HG02759 (cell line): ENCODE measurements around the gene EVA1C.
"Not testable (repeated sequence)": the region's sequence is repeated elsewhere in the genome, so short reads cannot be mapped to it uniquely, and the experiment has no call there.

ENCODE experiments used
- ATAC-seq: cut with Tn5 transposase; IDR thresholded peaks from one replicate; pipeline ENCODE4 v1.9.1; 2021; ENCODE audit warnings: mild to moderate bottlenecking, moderate library complexity; ENCODE audit not compliant: unreplicated experiment

EVA1C gene

GRCh38 chr21:32494934-32495709 lies 82.6 kb downstream of the EVA1C start:
- ATAC-seq: no peak

DNA sequence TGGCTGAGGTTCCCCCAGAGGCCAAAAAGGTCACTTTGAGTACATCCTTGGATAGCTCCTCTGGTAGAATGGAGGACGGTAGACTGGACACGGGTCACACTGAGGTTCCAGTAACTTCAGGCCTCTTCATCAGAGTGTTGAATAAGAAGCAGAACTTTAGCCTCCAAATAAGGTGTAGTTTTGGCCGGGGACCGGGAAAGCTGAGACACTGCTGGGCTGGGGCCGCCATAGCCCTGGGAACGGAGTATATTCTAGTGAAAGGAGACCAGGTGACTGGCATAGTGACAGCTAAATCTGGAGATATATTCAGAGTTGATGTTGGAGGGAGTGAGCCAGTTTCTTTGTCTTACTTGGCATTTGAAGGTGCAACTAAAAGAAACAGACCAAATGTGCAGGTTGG lies 84.1 kb downstream of the EVA1C start:
- no peak for ATAC-seq

GRCh38 chr21:32499249-32500055 lies 86.9 kb downstream of the EVA1C start:
- ATAC-seq: no peak

DNA sequence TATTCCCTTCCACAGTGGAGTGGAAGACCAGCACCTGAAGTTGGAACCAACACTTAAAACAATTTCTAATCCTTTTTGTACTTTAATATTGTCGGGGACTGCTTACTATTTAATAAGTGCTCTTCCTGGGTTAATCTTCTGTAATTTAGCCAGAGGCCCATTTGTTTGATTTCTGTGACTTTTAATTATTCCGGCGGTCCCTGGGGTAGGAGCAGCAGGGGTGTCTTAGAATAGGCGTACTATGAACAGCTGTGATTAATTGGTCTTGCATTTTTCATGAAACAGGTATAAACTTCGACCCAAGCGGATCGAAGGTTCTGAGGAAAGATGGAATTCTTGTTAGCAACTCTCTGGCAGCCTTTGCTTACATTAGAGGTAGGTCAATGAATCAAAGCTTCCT lies 91.1 kb downstream of the EVA1C start:
- not testable (repeated sequence) for ATAC-seq

GRCh38 chr21:32505767-32506166 lies 93.3 kb downstream of the EVA1C start:
- ATAC-seq: not testable (repeated sequence)

- not testable (repeated sequence) for ATAC-seq
These were observed 94.0 kb downstream of the EVA1C start for GRCh38 chr21:32506411-32506965.

GRCh38 chr21:32507342-32507919 lies 94.9 kb downstream of the EVA1C start:
- no peak for ATAC-seq

DNA sequence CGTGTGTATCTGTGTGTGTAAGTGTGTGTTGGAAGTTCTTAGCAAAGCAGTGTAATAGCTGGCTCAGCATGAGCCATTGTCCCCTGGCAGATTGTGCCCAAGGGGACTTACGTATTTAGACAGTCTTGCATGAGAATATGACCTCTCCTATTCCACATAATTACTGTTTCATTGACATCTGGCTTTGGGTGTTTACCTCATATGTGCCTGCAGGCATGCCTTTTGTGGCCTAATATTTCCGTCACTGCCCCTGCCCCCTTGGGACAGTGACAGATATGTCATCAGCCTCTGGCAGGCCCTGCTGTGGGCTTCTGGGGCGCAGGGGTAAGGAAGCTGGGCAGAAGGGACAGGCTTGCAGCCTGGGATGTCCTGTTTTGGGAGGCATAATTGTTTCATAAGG lies 95.5 kb downstream of the EVA1C start:
- ATAC-seq: not testable (repeated sequence)

GRCh38 chr21:32508558-32508957 lies 96.1 kb downstream of the EVA1C start:
- no peak for ATAC-seq

GRCh38 chr21:32508975-32509374 lies 96.5 kb downstream of the EVA1C start:
- ATAC-seq: not testable (repeated sequence)

DNA sequence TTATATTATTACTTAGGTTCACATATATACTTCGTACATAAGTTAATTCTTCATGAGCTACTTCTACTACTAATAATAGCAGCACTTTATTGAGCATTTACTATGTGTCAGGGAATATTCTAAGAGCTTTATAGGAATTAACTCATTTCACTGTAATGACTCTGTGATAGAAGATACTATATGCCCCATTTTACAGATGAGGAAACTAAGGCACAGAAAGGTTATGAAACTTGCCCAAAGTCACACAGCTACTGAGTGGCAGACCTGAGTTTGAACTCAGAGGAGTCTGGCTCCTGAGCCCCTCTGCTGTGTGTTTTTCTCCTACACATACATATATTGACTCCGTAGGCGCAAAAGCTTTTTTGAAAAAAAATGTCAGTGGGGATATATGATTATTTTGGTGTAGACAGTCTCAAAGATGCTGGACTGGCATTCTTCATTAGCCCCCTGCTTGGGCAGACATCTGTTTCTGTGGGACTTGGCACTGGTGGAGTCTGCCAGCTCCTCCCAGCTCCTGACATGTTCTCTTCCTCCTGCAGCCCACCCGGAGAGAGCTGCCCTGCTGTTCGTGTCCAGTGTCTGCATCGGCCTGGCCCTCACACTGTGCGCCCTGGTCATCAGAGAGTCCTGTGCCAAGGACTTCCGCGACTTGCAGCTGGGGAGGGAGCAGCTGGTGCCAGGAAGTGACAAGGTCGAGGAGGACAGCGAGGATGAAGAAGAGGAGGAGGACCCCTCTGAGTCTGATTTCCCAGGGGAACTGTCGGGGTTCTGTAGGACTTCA lies 102.0 kb downstream of the EVA1C start:
- no peak for ATAC-seq

DNA sequence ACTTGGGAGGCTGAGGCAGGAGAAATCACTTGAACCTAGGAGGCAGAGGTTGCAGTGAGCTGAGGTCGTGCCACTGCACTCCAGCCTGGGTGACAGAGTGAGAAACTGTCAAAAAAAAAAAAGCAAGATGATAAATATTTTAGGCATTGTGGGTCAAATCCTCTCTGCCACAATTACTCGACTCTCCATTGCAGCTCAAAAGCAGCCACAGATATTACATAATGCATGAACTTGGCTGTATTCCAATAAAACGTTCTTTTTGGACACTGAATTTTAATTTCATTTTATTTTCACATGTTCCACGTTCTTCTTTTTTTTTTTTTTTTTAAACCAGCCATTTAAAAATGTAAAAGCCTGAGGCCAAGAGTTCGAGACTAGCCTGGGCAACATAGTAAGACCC lies 103.4 kb downstream of the EVA1C start:
- ATAC-seq: no peak

- ATAC-seq: no peak
These were observed 104.5 kb downstream of the EVA1C start for GRCh38 chr21:32516756-32517649.

- ATAC-seq: no peak
These were observed 107.7 kb downstream of the EVA1C start for GRCh38 chr21:32519945-32520874.

GRCh38 chr21:32520875-32521735 lies 108.6 kb downstream of the EVA1C start:
- ATAC-seq: no peak

GRCh38 chr21:32521736-32522355 lies 109.3 kb downstream of the EVA1C start:
- ATAC-seq: no peak

GRCh38 chr21:32523463-32523862 lies 111.0 kb downstream of the EVA1C start:
- no peak for ATAC-seq
